WTC11 (cell line): ENCODE measurements around the gene MYCBPAP. TPM values are rescaled to one million over a fixed set of nuclear protein-coding genes. Genes with fewer than 3 reads are reported as not detected.

ENCODE experiments used
- ATAC-seq: fragments of 200-7000 bp; cut with Tn5 transposase; 2 replicates; pipeline ENCODE4 v1.10.0; 2021; ENCODE audit warnings: mild to moderate bottlenecking, moderate library complexity
- CTCF ChIA-PET: fragments of 300-600 bp; sonication (Branson Sonifier 250); formaldehyde crosslinking; loops from one replicate; lab custom pipeline; 2021; ENCODE audit warnings: antibody characterized with exemption; lab: Charles Lee
- POLR2A ChIA-PET: fragments of 350-600 bp; sonication (Branson Sonifier 250); formaldehyde crosslinking; loops from one replicate; lab custom pipeline; 2021; ENCODE audit warnings: antibody characterized with exemption; lab: Charles Lee
- DNase-seq: peaks from one replicate; pipeline ENCODE4 v3.0.0; 2021; ENCODE audit warnings: low spot score
- H3K27ac Mint-ChIP-seq: 2 replicates; pipeline ENCODE4 v1.8.0; 2021; ENCODE audit warnings: mixed read lengths
- H3K27me3 Mint-ChIP-seq: 2 replicates; pipeline ENCODE4 v1.8.0; 2021; ENCODE audit warnings: low read depth, mild to moderate bottlenecking, moderate library complexity, mixed read lengths
- H3K36me3 Mint-ChIP-seq: 2 replicates; pipeline ENCODE4 v1.8.0; 2021; ENCODE audit warnings: mixed read lengths
- H3K4me1 Mint-ChIP-seq: 2 replicates; pipeline ENCODE4 v1.8.0; 2022; ENCODE audit warnings: mixed read lengths
- H3K4me3 Mint-ChIP-seq: 2 replicates; pipeline ENCODE4 v1.8.0; 2021; ENCODE audit warnings: mild to moderate bottlenecking, moderate library complexity, mixed read lengths
- H3K9me3 Mint-ChIP-seq: 2 replicates; pipeline ENCODE4 v1.8.0; 2021; ENCODE audit warnings: mixed read lengths
- ELF4 ChIP-seq: sonication (generic); formaldehyde crosslinking; IDR thresholded peaks from 2 replicates; pipeline ENCODE4 v1.8.1; 2022; ENCODE audit warnings: low read depth, mild to moderate bottlenecking, moderate library complexity, missing genetic modification reagents
- FOXP1 ChIP-seq: sonication (generic); formaldehyde crosslinking; IDR thresholded peaks from 2 replicates; pipeline ENCODE4 v1.8.0; 2022; ENCODE audit warnings: missing genetic modification reagents, mild to moderate bottlenecking, moderate library complexity, borderline replicate concordance
- GABPB1 ChIP-seq: sonication (generic); formaldehyde crosslinking; IDR thresholded peaks from 2 replicates; pipeline ENCODE4 v1.8.1; 2023; ENCODE audit warnings: mild to moderate bottlenecking, missing genetic modification reagents
- KAT7 ChIP-seq: sonication (generic); formaldehyde crosslinking; IDR thresholded peaks from 2 replicates; pipeline ENCODE4 v1.8.1; 2023; ENCODE audit warnings: missing genetic modification reagents, mild to moderate bottlenecking, borderline replicate concordance
- MYBL2 ChIP-seq: sonication (generic); formaldehyde crosslinking; IDR thresholded peaks from 2 replicates; pipeline ENCODE4 v1.8.1; 2023; ENCODE audit warnings: mild to moderate bottlenecking, moderate library complexity, missing genetic modification reagents
- SP1 ChIP-seq: sonication (generic); formaldehyde crosslinking; conservative IDR thresholded peaks from 2 replicates; pipeline ENCODE4 v1.8.1; 2022; ENCODE audit warnings: missing genetic modification reagents
- TP53 ChIP-seq: sonication (generic); formaldehyde crosslinking; IDR thresholded peaks from 2 replicates; pipeline ENCODE4 v1.8.1; 2023; ENCODE audit warnings: mild to moderate bottlenecking, missing genetic modification reagents
- ZBTB21 ChIP-seq: sonication (generic); formaldehyde crosslinking; IDR thresholded peaks from 2 replicates; pipeline ENCODE4 v1.8.1; 2023; ENCODE audit warnings: mild to moderate bottlenecking, missing genetic modification reagents, borderline replicate concordance
- total RNA-seq: library from RNA; stranded (reverse); gene quantifications from 3 replicates; pipeline ENCODE4 v1.2.3, GENCODE V29; 2021
- TF ChIP-seq, protein P1 (sequence below): sonication (generic); formaldehyde crosslinking; IDR thresholded peaks from 2 replicates; pipeline ENCODE4 v1.8.1; 2022; ENCODE audit warnings: low read depth, mild to moderate bottlenecking, moderate library complexity, missing genetic modification reagents, borderline replicate concordance
- TF ChIP-seq, protein P2 (sequence below): sonication (generic); formaldehyde crosslinking; IDR thresholded peaks from 2 replicates; pipeline ENCODE4 v1.8.0; 2022; ENCODE audit warnings: mild to moderate bottlenecking, missing genetic modification reagents
- TF ChIP-seq, protein P3 (sequence below): sonication (generic); formaldehyde crosslinking; IDR thresholded peaks from 2 replicates; pipeline ENCODE4 v1.8.1; 2022; ENCODE audit warnings: mild to moderate bottlenecking, moderate library complexity, missing genetic modification reagents
- TF ChIP-seq, protein P4 (sequence below): sonication (generic); formaldehyde crosslinking; IDR thresholded peaks from 2 replicates; pipeline ENCODE4 v1.8.0; 2022; ENCODE audit warnings: missing genetic modification reagents
- TF ChIP-seq, protein P5 (sequence below): sonication (generic); formaldehyde crosslinking; IDR thresholded peaks from 2 replicates; pipeline ENCODE4 v1.8.1; 2023; ENCODE audit warnings: mild to moderate bottlenecking, moderate library complexity, missing genetic modification reagents
- TF ChIP-seq, protein P6 (sequence below): sonication (generic); formaldehyde crosslinking; IDR thresholded peaks from 2 replicates; pipeline ENCODE4 v1.8.0; 2022; ENCODE audit warnings: mild to moderate bottlenecking, missing genetic modification reagents
- TF ChIP-seq, protein P7 (sequence below): sonication (generic); formaldehyde crosslinking; IDR thresholded peaks from 2 replicates; pipeline ENCODE4 v1.8.1; 2023; ENCODE audit warnings: mild to moderate bottlenecking, missing genetic modification reagents, borderline replicate concordance

The MYCBPAP gene
- total RNA-seq, 1 experiment from 2014 or later: 5.7 TPM

DNA sequence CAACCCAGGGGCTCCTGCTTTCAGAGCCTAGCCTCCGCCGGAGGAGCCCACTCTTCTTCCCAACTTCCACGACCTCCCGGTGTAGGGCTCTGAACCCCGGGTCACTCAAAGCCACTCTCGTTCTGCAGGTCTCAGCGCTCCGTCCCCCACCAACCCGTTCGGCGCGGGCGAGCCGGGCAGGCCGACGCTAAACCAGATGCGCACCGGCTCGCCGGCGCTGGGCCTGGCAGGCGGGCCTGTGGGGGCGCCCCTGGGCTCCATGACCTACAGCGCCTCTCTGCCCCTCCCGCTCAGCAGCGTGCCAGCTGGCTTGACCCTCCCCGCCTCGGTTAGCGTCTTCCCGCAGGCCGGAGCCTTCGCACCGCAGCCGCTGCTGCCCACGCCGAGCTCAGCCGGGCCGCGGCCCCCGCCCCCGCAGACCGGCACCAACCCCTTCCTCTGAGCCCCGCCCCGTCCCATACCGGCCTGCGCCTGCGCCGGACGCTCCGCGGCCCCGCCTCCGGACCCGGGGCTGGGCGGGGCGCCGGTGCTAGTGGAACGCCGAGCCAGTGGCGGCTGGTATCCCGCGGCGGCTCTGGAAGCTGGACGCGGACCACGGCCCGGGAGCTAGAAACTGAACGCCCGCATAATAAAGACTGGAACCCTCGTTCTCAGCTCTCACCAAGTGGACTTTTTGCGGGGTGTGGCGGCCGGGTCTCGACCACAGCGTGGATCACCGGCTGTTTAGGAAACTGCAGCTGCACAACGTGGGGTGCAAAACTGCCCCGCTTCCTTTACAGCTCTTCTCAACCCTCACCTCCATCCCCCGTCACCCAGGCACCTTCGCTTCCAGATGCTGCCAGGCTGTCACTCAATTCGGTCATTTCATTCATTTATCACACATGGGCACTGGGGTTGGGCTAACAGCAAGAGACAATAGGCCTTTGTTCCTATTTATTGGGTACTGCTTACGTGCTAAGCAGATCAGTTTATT lies 33.8 kb downstream of the MYCBPAP start:
- CTCF ChIA-PET: interaction anchor here (0.5 to 4.4 kb wide), 24 partner anchors 9 to 384 kb away, joined by 3 to 40 read pairs (median 6); partner anchors contain the start of genes CACNA1G, EPN3, LRRC59 and RSAD1

More for the DNA sequence above, 33.8 kb downstream of the MYCBPAP start:
- Mint-ChIP-seq H3K27me3 (peaks cover 14% of the 10 kb centered on the region), H3K36me3 (peaks cover 3% of the 10 kb centered on the region; the same call in 1 of the 2 replicates), H3K9me3 (no peaks in the 10 kb centered on the region), H3K27ac (peak overlapping the region; percentile 85), H3K4me1 (peaks cover 28% of the 10 kb centered on the region), H3K4me3 (peak overlapping the region; percentile 81)
- DNase-seq (peak; percentile 90), ATAC-seq (peak; percentile 79)
- POLR2A ChIA-PET: interaction anchor here (0.6 to 1.5 kb wide), 4 partner anchors 9 to 177 kb away, joined by 3 to 8 read pairs (median 4); partner anchors contain the start of genes CACNA1G, EPN3 and LUC7L3
- TF ChIP-seq, protein P1, sequence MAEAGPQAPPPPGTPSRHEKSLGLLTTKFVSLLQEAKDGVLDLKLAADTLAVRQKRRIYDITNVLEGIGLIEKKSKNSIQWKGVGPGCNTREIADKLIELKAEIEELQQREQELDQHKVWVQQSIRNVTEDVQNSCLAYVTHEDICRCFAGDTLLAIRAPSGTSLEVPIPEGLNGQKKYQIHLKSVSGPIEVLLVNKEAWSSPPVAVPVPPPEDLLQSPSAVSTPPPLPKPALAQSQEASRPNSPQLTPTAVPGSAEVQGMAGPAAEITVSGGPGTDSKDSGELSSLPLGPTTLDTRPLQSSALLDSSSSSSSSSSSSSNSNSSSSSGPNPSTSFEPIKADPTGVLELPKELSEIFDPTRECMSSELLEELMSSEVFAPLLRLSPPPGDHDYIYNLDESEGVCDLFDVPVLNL (CRISPR knock-in tag): 0 out of 2 replicates have a peak, but pooled peaks have one; percentile 40
- TF ChIP-seq TP53: no peak
- 0 out of 2 replicates have a peak, but pooled peaks have one; percentile 5 for TF ChIP-seq ELF4 (CRISPR knock-in tag)
- no peak for TF ChIP-seq MYBL2 (CRISPR knock-in tag)
- TF ChIP-seq KAT7 (CRISPR knock-in tag): no peak
- TF ChIP-seq, protein P2, sequence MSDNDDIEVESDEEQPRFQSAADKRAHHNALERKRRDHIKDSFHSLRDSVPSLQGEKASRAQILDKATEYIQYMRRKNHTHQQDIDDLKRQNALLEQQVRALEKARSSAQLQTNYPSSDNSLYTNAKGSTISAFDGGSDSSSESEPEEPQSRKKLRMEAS (CRISPR knock-in tag): peak; percentile 68; the same call in 1 of the 2 replicates
- peak; percentile 66 for TF ChIP-seq FOXP1 (CRISPR knock-in tag)
- no peak for TF ChIP-seq ZBTB21 (CRISPR knock-in tag)
- peak; percentile 85 for TF ChIP-seq SP1 (CRISPR knock-in tag)
- TF ChIP-seq, protein P3, sequence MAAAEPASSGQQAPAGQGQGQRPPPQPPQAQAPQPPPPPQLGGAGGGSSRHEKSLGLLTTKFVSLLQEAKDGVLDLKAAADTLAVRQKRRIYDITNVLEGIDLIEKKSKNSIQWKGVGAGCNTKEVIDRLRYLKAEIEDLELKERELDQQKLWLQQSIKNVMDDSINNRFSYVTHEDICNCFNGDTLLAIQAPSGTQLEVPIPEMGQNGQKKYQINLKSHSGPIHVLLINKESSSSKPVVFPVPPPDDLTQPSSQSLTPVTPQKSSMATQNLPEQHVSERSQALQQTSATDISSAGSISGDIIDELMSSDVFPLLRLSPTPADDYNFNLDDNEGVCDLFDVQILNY (CRISPR knock-in tag): peak; percentile 43; the same call in 1 of the 2 replicates
- peak; percentile 54; the same call in 1 of the 2 replicates for TF ChIP-seq GABPB1 (CRISPR knock-in tag)
- TF ChIP-seq, protein P4, sequence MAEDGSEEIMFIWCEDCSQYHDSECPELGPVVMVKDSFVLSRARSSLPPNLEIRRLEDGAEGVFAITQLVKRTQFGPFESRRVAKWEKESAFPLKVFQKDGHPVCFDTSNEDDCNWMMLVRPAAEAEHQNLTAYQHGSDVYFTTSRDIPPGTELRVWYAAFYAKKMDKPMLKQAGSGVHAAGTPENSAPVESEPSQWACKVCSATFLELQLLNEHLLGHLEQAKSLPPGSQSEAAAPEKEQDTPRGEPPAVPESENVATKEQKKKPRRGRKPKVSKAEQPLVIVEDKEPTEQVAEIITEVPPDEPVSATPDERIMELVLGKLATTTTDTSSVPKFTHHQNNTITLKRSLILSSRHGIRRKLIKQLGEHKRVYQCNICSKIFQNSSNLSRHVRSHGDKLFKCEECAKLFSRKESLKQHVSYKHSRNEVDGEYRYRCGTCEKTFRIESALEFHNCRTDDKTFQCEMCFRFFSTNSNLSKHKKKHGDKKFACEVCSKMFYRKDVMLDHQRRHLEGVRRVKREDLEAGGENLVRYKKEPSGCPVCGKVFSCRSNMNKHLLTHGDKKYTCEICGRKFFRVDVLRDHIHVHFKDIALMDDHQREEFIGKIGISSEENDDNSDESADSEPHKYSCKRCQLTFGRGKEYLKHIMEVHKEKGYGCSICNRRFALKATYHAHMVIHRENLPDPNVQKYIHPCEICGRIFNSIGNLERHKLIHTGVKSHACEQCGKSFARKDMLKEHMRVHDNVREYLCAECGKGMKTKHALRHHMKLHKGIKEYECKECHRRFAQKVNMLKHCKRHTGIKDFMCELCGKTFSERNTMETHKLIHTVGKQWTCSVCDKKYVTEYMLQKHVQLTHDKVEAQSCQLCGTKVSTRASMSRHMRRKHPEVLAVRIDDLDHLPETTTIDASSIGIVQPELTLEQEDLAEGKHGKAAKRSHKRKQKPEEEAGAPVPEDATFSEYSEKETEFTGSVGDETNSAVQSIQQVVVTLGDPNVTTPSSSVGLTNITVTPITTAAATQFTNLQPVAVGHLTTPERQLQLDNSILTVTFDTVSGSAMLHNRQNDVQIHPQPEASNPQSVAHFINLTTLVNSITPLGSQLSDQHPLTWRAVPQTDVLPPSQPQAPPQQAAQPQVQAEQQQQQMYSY: peak; percentile 55; the same call in 1 of the 2 replicates
- TF ChIP-seq, protein P5, sequence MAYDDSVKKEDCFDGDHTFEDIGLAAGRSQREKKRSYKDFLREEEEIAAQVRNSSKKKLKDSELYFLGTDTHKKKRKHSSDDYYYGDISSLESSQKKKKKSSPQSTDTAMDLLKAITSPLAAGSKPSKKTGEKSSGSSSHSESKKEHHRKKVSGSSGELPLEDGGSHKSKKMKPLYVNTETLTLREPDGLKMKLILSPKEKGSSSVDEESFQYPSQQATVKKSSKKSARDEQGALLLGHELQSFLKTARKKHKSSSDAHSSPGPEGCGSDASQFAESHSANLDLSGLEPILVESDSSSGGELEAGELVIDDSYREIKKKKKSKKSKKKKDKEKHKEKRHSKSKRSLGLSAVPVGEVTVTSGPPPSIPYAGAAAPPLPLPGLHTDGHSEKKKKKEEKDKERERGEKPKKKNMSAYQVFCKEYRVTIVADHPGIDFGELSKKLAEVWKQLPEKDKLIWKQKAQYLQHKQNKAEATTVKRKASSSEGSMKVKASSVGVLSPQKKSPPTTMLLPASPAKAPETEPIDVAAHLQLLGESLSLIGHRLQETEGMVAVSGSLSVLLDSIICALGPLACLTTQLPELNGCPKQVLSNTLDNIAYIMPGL (CRISPR knock-in tag): peak; percentile 87
- TF ChIP-seq, protein P6, sequence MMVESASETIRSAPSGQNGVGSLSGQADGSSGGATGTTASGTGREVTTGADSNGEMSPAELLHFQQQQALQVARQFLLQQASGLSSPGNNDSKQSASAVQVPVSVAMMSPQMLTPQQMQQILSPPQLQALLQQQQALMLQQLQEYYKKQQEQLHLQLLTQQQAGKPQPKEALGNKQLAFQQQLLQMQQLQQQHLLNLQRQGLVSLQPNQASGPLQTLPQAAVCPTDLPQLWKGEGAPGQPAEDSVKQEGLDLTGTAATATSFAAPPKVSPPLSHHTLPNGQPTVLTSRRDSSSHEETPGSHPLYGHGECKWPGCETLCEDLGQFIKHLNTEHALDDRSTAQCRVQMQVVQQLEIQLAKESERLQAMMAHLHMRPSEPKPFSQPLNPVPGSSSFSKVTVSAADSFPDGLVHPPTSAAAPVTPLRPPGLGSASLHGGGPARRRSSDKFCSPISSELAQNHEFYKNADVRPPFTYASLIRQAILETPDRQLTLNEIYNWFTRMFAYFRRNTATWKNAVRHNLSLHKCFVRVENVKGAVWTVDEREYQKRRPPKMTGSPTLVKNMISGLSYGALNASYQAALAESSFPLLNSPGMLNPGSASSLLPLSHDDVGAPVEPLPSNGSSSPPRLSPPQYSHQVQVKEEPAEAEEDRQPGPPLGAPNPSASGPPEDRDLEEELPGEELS (CRISPR knock-in tag): peak; percentile 71; the same call in 1 of the 2 replicates
- TF ChIP-seq, protein P7, sequence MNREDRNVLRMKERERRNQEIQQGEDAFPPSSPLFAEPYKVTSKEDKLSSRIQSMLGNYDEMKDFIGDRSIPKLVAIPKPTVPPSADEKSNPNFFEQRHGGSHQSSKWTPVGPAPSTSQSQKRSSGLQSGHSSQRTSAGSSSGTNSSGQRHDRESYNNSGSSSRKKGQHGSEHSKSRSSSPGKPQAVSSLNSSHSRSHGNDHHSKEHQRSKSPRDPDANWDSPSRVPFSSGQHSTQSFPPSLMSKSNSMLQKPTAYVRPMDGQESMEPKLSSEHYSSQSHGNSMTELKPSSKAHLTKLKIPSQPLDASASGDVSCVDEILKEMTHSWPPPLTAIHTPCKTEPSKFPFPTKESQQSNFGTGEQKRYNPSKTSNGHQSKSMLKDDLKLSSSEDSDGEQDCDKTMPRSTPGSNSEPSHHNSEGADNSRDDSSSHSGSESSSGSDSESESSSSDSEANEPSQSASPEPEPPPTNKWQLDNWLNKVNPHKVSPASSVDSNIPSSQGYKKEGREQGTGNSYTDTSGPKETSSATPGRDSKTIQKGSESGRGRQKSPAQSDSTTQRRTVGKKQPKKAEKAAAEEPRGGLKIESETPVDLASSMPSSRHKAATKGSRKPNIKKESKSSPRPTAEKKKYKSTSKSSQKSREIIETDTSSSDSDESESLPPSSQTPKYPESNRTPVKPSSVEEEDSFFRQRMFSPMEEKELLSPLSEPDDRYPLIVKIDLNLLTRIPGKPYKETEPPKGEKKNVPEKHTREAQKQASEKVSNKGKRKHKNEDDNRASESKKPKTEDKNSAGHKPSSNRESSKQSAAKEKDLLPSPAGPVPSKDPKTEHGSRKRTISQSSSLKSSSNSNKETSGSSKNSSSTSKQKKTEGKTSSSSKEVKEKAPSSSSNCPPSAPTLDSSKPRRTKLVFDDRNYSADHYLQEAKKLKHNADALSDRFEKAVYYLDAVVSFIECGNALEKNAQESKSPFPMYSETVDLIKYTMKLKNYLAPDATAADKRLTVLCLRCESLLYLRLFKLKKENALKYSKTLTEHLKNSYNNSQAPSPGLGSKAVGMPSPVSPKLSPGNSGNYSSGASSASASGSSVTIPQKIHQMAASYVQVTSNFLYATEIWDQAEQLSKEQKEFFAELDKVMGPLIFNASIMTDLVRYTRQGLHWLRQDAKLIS (CRISPR knock-in tag): no peak
- TF ChIP-seq, all 79 proteins: peak for 10
